ENCODE data around the gene MAGEB17. TPM values are rescaled to one million over a fixed set of nuclear protein-coding genes. Genes with fewer than 3 reads are reported as not detected.

MAGEB17 gene
- total RNA-seq, 1 donor from 2014 or later: not detected

DNA sequence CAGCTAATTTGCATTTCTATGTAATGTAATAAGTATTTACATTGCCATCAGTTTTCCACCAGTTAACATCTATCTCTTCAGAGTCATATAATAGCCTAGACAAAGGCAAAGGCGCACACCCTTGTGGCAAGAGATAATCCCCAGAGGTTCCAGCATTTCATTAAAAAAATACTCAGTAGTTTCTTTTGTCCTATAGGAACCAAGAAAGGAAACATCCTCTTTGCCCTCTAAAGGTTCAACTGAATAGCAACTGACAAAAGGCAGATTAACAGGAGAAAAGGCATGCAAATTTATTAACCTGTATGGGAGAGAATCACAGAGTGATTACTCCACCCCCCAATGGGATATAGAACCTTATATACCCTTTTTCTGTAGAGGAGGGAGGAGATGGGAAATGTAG, 48.4 kb downstream of the MAGEB17 start:
- H3K4me3 ChIP-seq (ENCODE audit: low read depth, low read length): no peak overlapping the region
- H3K27me3 ChIP-seq (ENCODE audit: control insufficient read depth, insufficient read depth, low read length): no peaks in the 10 kb centered on the region
- no peak for TF ChIP-seq CTCF (IDR thresholded peaks at IDR 0.05; ENCODE audit: insufficient read depth, low read length, poor library complexity, severe bottlenecking)
- H3K36me3 ChIP-seq (ENCODE audit: control insufficient read depth, insufficient read depth, low read length): no peaks in the 10 kb centered on the region
- DNase-seq (ENCODE audit: low read depth): no peak

Other genes starting within 250 kb of the MAGEB17 start
- not detected in 2 replicates for gene GRPR, start 43.9 kb upstream of the MAGEB17 start, total RNA-seq